Measurements from ENCODE around the gene PDCD11. TPM values are rescaled to one million over a fixed set of nuclear protein-coding genes. Genes with fewer than 3 reads are reported as not detected.
A peak's percentile ranks its signal among the peaks of the same experiment; 100 is the strongest.
"Not testable (repeated sequence)": the region's sequence is repeated elsewhere in the genome, so short reads cannot be mapped to it uniquely, and the experiment has no call there.

Gene PDCD11
- total RNA-seq, 2 donors from 2014 or later: 17.9 to 26.3 TPM

DNA sequence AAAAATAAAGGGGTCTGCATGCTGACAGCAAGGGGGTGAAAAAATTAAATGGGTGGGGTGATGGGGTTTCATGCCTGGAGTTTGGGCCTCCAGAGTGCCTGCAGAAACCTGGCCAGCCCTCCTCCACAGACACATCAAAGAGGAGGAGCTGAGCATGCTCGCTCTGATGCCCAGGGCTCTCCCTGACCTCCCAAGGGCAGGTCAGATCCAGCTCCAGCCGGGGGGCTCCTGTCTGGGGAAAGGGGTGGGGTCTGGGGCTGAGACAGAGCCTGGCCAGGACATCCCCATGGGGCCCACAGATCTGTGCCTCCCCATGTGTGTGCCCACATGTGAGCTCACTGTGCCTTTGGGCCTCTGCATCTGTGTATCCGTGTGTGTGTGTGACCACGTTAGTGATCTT, 63.2 kb downstream of the PDCD11 start:
- no peak for DNase-seq
- no peak for ATAC-seq
- intact Hi-C loops (cut with DNase I, micrococcal nuclease): no loop called here

DNA sequence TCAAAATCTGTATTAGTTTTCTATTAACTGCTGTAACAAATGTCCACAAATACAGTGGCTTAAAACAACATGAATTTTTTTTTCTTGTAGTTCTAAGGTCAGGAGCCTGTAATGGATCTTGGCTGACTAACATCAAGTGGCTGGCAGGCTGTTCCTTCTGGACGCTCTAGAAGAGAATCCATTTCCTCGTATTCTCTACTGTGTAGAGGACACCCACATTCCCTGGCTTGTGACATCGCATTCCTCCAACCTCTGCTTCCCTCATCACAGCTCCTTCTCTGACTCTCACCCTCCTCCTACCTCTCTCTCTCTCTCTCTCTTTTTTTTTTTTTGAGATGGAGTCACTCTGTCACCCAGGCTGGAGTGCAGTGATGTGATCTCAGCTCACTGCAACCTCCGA, 67.1 kb downstream of the PDCD11 start:
- no peak for ATAC-seq
- intact Hi-C loops (cut with DNase I, micrococcal nuclease): no loop called here
- DNase-seq: no peak

DNA sequence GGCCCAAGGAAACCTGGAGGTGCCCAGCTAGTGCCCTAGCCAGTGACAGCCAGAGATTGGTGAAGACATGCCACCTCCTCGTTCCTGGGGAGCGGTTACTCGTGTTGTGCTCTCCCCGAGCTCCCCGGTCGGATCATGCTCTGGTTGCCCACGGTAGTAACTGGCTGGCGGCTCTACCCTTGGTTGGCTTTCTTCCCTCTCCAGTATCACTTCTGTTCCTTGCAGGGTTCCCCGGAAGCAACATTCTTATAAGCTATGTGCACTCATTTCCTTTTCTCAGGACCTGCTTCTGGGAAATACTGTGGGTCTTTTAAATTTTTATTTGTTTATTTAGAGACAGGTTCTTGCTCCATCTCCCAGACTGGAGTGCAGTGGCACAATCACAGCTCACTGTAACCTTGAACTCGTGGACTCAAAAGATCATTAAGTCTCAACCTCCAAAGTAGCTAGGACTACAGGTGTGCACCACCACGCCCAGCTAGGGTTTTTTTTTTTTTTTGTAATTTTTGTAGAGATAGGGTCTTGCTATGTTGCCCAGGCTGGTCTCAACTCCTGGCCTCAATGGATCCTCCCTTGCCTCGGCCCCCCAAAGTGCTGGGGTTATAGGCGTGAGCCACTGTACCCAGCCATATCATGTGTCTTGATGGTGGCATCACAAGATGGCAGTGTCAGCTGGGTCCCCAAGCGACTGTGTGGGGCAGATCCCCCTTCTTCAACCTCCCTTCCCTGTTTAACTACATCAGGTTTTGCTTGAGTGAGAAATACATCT, 69.2 kb downstream of the PDCD11 start:
- DNase-seq: no peak
- no peak for ATAC-seq
- intact Hi-C loops (cut with DNase I, micrococcal nuclease): no loop called here

DNA sequence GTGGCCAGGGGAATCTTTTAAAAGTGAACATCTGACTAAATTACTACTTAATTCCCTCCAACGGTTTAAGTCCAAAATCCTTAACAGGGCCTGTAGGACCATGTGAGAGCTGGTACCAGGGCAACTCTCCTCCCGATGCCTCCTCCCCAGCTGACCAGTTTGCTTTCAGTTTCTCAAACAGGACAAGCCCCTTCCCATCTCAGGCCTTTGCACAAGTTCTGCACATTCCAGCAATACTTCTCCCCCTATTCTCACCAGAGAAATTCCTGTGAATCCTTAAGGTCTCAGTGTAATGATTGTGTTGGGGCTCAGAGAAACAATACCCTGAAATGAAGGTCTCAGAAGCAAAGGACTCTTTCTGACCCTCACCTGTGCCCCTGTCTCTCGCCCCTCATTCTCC, 70.3 kb downstream of the PDCD11 start:
- ATAC-seq (no peak), DNase-seq (no peak)
- intact Hi-C loops (cut with DNase I, micrococcal nuclease): no loop called here

DNA sequence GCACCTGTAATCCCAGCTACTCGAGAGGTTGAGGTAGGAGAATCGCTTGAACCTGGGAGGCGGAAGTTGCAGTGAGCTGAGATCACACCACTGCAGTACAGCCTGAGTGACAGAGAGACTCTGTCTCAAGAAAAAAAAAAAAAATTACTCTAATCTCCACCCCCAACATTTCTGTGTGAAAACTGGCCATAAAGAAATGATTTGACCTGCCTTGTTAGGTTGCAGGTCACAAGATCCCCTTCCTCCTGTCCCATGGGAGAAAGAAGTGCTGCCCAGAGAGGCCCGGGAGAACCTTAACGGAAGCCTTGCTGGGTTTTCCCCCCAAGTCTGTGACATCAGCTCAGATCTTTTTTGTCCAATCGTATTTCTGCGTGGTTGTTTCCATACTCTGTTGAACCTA, 71.0 kb downstream of the PDCD11 start:
- intact Hi-C loops (cut with DNase I, micrococcal nuclease): no loop called here
- DNase-seq: no peak

DNA sequence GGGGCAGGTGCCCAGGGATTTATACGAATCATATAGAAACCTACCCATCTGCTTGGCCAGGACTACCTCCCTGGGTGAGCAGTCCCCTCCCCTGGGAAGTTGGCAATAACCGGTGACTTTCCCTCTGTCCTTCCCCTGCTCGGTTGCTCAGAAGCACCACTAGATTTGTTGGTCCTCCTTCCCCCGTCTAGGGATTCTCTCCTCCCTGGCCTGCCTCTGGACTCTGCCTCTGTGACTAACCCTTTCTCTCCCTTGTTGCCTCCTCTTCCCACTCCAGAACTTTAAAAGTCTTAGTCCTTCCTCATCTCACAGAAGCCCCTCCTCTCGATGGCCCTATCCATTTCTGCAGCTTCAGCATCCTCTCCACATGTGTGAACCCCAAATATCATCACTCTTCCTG, 72.8 kb downstream of the PDCD11 start:
- ATAC-seq: no peak
- intact Hi-C loops (cut with DNase I, micrococcal nuclease): no loop called here
- no peak for DNase-seq

More for the DNA sequence above, 71.0 kb downstream of the PDCD11 start:
- no peak for ATAC-seq

DNA sequence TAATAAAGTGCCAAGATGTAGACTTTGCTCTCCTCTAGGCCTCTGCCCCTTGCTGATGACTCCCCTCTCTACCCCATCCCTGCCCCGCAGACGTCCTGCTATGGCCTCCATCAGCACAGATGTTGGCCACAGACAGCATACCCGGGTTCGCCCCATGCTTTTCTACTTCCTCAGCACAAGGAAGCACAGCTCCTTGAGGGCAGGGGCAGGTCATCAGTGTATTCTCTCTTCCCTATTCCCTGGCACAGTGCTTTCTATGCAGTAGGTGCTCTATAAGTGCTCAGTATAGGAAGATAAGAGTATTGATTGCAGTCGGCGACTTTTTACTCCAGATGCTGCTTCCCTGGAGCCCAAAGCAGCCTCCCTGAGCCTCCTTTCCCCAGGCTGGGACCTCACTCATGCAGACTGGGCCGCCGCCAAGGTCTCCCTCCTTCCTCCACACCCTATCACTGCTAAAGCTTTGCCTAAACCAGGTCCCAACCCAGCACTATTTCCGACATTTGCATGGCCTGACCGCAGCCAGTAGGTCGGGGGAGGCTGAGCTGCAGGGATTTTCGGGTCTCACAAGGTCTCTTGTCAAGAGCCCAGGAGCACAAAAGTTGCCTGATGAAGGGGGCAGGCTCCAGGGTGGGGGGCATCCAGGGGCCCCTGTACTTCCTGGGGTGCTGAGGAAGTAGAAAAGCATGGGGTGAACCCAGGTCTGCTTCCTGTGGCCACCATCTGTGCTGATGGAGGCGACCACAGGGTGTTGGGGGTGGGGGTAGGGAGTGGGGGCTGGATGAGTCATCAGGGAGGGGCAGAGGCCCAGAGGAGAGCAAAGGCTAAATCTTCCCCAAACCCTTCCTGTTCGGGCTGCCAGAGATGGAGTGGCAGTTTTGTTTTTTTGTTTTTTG, 74.6 kb downstream of the PDCD11 start:
- intact Hi-C loops (cut with DNase I, micrococcal nuclease): no loop called here
- DNase-seq: peak; percentile 57 to 64
- peak; percentile 67 for ATAC-seq

DNA sequence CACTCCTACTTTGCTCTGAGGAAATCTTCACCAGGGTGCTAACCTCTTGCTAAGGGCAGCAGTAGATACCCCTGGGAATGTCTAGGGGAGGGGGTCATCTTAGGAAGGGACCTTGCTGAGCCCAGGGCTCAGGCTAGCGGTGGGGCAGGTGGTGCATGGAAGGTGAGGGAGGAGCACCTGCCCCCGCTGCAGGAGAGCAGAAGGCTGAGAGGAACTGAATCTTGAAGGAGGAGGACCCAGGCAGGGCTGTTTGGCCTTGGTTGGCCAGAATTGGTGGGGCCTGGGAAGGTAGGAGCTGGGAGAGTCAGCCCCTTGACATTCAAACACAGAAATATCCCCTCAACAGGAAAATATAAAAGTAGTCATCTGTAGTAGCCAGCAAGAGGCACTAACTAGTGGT, 75.6 kb downstream of the PDCD11 start:
- intact Hi-C loops (cut with DNase I, micrococcal nuclease): no loop called here
- ATAC-seq (no peak), DNase-seq (no peak)

DNA sequence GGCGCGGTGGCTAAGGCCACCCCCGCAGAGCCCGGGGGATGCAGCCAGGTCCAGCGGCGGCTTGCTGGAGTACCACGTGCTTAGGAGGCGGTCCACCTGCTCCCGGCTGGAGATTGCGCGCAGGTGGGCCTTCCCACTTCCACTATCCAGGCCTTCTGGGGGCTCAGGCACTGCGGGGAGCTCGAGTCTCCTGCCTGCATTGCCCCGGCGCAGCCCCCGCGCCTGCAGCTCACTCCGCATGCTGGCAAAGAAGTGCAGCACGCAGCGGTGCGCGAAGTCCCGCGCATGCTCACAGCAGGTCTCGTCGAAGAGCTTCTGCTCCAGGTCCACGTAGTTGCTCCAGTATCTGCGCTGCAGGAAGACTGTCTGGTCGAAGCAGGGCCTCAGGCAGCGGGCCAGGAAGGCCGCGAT, 76.8 kb downstream of the PDCD11 start:
- intact Hi-C loops (cut with DNase I, micrococcal nuclease): no loop called here
- DNase-seq (no peak), ATAC-seq (no peak)

DNA sequence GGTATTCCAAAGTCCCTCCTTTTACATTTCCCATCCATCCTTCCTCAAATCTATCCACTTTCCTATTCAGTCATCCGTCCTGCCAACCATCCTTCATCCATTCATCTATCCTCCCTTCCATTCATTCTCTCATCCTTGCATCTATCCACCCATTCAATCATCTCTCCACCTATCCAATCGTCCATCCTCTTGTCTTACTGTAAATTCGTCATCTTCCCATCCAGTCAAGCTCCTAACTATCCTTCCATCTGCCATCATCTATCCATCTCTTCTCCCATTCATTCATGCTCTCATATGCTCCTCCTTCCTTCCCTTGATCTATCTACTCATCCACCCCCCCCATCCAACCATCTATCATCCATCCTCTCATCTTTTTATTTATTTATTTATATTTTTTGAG, 77.7 kb downstream of the PDCD11 start:
- intact Hi-C loops (cut with DNase I, micrococcal nuclease): no loop called here
- no peak for ATAC-seq
- DNase-seq: no peak

DNA sequence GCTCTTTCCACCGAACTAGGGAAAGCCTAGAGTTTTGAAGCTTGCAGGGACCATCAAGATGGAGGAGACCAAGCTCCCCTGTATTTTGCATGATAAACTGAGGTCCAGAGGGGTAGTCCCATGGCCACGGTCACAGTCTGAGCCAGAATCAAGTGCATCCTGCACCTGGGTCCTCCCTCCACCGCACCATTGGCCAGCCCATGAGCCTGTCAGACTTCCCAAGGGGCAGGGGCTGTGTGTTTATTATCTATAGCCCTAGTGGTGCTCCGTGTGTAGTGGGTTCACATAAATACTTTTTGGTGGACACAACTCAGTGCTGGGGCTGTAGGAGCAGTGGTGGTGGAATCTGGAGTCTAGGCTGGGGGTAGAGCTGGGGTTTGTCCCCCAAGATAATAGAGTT, 79.0 kb downstream of the PDCD11 start:
- DNase-seq: no peak
- intact Hi-C loops (cut with DNase I, micrococcal nuclease): no loop called here
- ATAC-seq: no peak

DNA sequence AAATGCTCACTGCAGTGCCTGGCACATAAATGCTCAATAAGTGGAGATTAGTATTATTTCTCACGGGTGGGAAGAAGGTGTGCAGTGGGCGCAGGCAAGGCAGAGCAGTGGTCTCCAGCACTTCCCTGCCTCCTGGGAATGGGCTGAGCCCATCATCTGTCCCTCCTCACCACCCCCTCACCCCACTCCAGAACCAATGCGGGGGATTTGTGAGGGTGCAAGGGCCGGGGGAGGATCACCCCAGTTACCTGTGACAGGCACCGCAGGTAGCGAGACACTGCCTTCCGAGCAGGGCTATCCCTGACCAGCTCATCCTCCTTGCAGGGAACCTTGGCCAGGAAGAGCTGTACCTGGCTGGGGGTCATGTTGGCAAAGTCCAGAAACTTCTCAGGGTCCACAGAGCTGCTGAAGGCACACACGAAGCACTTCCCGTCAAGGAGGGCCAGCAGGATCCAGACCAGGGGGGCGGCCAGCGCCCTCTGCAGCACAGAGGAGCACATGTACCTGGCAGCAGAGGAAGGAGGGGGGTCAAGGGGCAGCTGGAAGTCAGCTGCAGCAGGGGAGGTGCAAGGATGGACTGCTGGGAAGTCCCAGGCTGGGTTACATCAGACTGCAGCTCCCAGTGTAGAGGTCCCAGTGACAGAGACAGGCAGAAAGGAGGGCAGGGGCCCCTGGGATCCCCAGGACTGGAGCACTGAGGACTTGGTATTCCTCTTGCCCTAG, 79.8 kb downstream of the PDCD11 start:
- ATAC-seq: peak; percentile 27
- intact Hi-C loops (cut with DNase I, micrococcal nuclease): no loop called here
- no peak for DNase-seq

DNA sequence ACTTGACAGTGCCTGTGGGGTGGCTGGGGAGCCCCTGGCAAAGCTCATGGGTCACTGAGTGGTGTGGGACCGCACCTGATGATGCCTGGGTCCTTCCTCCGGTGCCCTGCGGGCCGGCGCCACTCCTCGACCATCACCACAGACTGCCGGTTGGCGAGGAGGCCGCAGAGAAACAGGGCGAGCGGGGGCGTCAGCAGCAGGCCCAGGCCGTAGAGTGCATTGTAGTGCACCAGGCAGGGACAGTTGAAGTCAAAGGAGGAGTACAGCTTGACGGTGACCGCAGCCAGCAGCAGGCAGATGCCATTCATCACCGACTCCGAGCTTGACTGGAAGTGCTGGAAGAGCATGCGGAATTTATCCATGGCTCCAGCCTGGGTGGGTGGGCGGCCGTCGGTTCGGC, 82.2 kb downstream of the PDCD11 start:
- no peak for ATAC-seq
- intact Hi-C loops (cut with DNase I, micrococcal nuclease): no loop called here
- no peak for DNase-seq

DNA sequence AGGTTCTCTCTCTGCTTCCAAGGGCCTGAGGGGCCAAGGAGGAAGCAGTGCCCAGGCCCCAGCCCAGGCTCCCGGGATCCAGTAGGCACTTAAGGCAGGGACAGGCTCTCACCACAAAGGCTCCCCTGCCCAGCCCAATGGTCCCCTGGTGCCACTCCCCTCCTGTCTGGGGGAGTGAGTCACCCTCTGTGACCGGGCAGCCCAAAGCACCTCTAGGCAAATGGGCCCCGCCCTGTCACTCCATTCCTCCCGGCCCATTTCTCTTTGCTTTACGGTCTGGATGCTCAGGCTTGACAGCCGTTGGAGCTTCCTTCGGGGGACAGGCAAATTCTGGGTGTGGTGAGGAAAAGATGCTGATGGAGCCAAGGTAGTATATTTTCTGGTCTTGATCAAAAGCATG, 82.7 kb downstream of the PDCD11 start, which contains the start of gene CALHM3:
Gene CALHM3, minus strand, starts transcription at position 106 of the 400 bp plus-strand sequence. CDS start 208 bp downstream, outside the sequence.
- intact Hi-C loops (cut with DNase I, micrococcal nuclease): no loop called here
- DNase-seq (no peak), ATAC-seq (peak; percentile 68)

DNA sequence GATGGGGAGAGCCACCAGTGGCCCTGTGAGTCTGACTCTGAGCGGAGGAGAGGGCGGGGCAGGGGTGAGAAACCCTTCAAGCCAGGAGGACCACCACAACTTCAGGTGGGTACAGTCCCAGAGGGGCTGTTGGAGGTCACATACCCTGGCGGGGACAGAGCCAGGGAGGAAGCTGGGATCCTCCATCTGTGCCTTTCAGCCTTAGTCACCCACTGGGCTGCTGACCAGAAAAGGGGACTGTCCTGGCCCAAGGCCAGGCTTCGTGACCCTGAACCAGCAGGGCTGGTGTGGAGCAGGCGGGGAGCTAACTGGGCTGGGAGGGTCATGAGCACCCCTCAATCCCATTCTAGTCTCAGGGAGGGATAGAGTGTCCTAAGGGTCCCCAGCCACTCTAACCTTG, 84.1 kb downstream of the PDCD11 start:
- ATAC-seq (no peak), DNase-seq (no peak)
- intact Hi-C loops (cut with DNase I, micrococcal nuclease): loop anchor here in 1 of 2 donors (5.0 kb wide), 1 partner anchor 63 kb away; no protein-coding TSS in a partner anchor

DNA sequence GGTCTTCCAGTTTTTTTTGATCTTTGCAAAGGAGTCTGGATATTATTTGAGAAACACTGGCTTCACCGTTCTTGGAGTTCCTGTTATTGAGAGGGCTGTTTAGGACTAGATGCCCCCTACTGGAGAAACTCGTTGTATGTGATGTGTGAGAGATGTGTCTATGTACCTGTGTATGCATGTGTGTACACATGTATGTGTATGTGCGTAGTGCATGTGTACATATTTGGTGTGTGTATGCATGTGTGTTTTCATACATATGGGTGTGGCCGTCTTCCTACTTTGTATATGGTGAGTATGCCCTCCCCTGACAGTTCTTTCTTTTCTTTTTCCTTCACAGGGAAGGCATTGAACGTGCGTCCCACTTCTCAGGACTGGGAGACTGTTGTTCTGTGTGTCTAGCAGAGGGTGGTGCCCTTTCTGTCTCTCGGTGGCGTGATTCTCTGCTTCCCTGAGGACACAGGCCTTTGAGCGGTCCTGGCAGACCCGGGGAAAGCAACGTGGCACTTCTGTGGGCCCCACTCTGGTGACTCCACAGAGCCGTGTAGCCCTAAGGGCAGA, 85.6 kb downstream of the PDCD11 start:
- intact Hi-C loops (cut with DNase I, micrococcal nuclease): loop anchor here in 1 of 2 donors (5.0 kb wide), 1 partner anchor 65 kb away; no protein-coding TSS in a partner anchor
- peak; percentile 58 for ATAC-seq
- no peak for DNase-seq

DNA sequence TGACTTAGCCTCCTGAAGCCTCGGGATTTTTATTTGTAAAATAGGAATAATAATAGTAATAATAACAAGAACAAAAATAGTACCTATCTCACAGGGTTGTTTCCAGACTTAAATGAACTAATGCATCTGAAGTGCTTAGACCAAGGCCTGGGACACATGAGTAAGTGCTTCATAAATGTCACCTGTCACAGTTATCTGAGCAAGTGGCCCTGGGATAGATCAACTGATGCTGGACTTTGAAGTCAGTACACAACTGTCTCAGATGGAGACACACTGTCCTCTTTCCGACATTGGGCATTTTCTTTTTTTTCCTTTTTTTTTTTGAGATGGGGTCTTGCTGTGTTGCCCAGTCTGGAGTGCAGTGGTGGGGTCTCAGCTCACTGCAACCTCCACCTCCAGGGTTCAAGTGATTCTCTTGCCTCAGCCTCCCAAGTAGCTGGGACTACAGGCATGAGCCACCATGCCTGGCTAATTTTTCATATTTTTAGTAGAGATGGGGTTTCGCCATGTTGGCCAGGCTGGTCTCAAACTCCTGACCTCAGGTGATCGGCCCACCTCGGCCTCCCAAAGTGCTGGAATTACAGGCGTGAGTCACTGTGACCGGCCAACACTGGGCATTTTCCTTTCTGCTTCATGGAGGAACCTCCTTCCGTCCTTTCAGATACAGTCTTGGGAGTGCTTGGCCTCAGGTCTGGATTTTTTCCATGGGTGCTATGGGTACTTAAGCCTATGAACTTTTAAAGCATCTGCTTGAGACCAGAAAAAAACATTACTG, 90.4 kb downstream of the PDCD11 start:
- peak; percentile 28 for ATAC-seq
- not testable (repeated sequence) for DNase-seq
- intact Hi-C loops (cut with DNase I, micrococcal nuclease): loop anchor here in 1 of 2 donors (5.0 kb wide), 1 partner anchor 70 kb away; no protein-coding TSS in a partner anchor

DNA sequence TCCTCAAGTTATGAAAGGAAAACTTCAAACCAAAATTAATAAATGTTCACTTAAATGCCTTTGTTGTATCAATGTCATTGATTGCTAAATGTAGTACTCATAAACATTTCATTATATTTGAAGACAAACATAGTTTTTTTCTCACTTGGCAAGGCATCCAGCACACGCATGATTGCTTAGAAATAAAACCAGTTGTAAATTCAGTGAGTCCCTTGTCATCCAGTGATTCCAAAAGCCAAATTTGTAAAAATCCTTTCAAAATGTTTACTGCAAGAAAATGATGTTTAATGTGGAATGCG, 90.9 kb downstream of the PDCD11 start:
- ATAC-seq (no peak), DNase-seq (no peak)
- intact Hi-C loops (cut with DNase I, micrococcal nuclease): loop anchor here in 1 of 2 donors (5.0 kb wide), 1 partner anchor 70 kb away; no protein-coding TSS in a partner anchor

Data from left colon (tissue), 2 donors.